CD4-positive, alpha-beta T cell treated with Interleukin-1 beta for 1 hour (primary cell): ENCODE measurements around the gene PHLPP2.

ENCODE experiments used
- DNase-seq, 2 donors: peaks; one replicate each; pipeline ENCODE4 v3.0.0-alpha.2; 2020 to 2022

Gene PHLPP2, protein sequence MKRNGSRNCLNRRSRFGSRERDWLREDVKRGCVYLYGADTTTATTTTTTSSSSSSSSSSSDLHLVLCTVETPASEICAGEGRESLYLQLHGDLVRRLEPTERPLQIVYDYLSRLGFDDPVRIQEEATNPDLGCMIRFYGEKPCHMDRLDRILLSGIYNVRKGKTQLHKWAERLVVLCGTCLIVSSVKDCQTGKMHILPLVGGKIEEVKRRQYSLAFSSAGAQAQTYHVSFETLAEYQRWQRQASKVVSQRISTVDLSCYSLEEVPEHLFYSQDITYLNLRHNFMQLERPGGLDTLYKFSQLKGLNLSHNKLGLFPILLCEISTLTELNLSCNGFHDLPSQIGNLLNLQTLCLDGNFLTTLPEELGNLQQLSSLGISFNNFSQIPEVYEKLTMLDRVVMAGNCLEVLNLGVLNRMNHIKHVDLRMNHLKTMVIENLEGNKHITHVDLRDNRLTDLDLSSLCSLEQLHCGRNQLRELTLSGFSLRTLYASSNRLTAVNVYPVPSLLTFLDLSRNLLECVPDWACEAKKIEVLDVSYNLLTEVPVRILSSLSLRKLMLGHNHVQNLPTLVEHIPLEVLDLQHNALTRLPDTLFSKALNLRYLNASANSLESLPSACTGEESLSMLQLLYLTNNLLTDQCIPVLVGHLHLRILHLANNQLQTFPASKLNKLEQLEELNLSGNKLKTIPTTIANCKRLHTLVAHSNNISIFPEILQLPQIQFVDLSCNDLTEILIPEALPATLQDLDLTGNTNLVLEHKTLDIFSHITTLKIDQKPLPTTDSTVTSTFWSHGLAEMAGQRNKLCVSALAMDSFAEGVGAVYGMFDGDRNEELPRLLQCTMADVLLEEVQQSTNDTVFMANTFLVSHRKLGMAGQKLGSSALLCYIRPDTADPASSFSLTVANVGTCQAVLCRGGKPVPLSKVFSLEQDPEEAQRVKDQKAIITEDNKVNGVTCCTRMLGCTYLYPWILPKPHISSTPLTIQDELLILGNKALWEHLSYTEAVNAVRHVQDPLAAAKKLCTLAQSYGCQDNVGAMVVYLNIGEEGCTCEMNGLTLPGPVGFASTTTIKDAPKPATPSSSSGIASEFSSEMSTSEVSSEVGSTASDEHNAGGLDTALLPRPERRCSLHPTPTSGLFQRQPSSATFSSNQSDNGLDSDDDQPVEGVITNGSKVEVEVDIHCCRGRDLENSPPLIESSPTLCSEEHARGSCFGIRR (N-terminal part only)

DNA sequence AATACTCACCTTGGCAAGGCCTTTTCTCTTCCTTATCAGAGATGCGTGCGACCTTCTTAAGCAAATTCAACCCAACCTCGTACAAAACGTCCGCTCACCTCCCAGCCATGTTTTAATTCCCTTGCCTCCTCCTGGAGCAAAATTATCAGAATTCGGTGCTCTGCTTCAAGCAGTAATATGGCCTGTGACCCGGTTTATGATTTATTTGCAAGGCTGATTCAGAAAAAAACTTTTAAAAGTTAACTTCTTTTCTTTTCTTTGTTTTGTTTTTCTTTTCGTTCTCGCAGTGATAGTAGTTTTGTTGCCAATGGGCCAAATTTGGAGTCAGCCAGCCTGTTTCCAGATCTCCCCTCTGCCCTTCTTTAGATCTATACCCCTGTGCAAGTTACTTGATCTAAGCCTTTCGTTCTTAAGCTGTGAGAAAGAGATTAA lies at the start of gene PHLPP2:
TSS of gene PHLPP2 (minus strand) at position 382 of the 432 bp plus-strand sequence. CDS start 9,906 bp downstream, outside the sequence.
- DNase-seq = no peak

GRCh38 chr16:71771571-71771970 lies 47.1 kb upstream of the PHLPP2 start:
- DNase-seq = no peak

GRCh38 chr16:71769222-71769621 lies 44.7 kb upstream of the PHLPP2 start:
- DNase-seq = no peak

DNA sequence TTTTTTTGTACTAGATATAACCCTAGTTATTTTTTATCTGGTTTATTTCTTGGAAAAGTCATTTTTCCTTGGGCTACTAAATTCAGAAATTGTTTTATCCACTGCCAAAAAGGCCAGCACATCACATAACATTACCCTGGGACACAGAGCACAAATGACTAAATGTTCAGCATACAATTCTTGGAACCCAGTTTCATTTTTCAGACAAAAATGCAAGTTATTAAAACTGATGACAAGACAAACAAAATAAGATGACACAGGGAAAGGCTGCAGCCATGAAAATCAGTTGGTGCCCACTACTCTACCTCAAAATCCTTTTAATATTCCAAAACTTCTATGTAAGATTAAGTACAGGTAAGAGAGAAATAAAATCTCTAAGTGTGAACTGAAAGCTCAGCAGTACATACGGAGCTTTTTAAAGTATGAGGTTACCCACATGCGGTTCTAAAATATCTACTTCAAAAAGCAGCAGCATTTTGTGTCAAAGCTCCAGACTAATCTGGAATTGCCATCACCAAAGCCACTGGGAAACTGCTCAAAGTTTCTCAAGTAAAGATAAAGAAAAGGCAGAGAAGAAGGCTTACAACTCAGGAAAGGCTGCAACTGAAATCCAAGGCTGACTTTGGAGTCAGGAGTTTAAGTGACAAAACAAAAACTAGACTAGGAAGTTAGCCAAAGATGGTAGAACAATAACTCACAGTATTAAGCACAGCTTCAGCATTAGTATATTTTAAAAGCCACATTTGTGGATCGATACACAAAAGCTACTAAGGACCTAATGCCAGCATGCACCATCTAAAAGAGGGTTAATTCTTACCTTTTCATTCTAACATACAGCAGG lies 42.8 kb upstream of the PHLPP2 start:
- DNase-seq = no peak

GRCh38 chr16:71762186-71762585 lies 37.7 kb upstream of the PHLPP2 start:
- DNase-seq = no peak

GRCh38 chr16:71761097-71761496 lies 36.6 kb upstream of the PHLPP2 start:
- DNase-seq = no peak

GRCh38 chr16:71758293-71758760 lies 33.8 kb upstream of the PHLPP2 start:
- DNase-seq = no peak

DNA sequence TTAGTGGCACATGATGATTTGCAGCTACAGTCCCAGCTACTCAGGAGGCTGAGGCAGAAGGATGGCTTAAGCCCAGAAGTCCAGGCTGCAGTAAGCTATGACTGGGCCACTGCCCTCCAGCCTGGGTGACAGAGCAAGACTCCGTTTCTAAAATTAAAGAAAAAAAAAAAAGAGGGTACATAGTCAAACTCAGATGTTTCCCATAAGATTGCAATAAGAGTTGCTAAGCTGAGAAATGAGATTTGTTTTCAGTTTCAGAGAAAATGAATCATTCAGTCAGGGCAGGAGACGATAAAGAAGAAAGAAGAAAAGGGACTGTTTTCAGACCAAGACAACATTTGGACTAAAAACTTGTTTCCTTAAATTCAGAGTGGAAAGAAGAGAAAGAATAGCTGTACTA lies 30.2 kb upstream of the PHLPP2 start:
- no peak for DNase-seq

DNA sequence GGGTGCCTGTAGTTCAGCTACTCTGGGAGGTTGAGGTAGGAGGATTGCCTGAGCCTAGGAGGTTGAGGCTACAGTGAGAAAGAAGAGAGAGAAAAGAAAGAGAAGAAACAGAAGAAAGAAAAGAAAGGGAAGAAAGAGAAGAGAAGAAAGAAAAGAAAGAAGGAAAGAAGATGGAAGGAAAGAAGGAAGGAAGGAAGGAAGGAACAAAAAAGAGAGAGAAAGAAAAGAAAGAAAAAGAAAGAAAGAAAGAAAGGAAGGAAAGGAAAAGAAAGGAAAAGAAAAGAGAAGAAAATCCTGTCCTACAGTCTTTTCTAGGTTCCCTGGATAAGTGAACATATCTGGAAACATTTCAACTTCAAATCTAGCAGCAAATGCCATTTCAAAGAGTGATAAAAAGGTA lies 29.6 kb upstream of the PHLPP2 start:
- DNase-seq = no peak

- no peak for DNase-seq
Measured at GRCh38 chr16:71748226-71748625, 23.7 kb upstream of the PHLPP2 start.

DNA sequence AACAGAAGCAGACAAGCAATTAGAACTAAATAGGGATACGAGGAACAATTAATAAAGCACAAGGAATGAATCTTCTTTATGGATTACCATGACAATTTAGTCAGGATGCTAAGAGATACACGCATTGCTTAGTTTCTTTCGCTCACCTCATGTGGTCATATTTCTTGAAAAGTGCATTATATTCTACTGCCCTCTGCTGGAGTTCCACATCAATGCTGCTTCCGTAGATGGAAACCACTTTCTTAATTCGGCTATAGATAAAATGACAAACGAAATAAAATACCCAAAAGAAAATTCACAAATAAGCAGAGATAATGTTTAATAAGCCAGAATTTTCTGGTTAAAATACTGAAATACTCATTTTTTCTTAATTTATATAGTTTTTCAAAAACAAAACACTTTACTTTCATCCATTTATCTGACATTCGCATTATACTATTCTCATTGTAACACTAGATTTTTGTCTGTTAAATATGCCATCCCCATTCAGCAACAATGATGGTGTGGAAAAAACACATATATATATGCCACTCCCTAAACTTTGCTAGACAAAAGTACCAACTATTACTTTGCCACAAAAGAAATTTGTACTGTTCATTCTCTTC lies 22.0 kb upstream of the PHLPP2 start:
- DNase-seq = peak; percentile 10 to 59

- no peak for DNase-seq
Measured at GRCh38 chr16:71738855-71739254, 14.4 kb upstream of the PHLPP2 start.

- DNase-seq = no peak
Measured at GRCh38 chr16:71737501-71737900, 13.0 kb upstream of the PHLPP2 start.

GRCh38 chr16:71734511-71734910 lies 10.0 kb upstream of the PHLPP2 start:
- DNase-seq = no peak

GRCh38 chr16:71732587-71732986 lies 8.1 kb upstream of the PHLPP2 start:
- DNase-seq = no peak

DNA sequence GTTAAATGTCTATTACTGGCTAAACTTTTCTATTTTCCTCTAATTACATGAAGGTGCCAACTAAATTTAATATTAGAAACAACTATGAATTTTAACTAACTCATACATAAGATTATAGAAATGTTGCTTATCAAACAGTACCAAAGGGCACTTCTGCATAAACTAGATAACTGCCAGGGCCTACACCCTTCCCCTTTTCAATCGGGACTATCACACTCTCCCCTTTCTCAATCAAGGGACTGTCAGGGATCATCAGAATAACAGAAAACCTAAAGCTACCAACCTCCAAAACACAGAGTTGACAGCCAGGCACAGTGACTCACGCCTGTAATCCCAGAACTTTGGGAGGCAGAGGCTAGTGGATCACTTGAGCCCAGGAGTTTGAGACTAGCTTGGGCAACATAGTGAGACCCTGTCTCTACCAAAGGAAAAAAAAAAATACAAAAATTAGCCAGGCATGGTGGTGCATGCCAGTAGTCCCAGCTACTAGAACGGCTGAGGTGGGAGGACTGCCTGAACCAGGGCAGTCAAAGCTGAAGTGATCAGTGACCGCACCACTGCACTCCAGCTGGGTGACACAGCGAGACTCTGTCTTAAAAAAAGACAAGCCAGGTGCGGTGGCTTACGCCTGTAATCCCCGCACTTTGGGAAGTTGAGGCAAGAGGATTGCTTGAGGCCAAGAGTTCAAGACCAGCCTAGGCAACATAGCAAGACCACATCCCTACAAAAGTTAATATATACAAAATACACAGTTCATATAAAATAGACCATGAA lies 3.2 kb upstream of the PHLPP2 start:
- peak in 1 of 2 donors; percentile 18 for DNase-seq

GRCh38 chr16:71726476-71727315 lies 2.2 kb upstream of the PHLPP2 start:
- no peak for DNase-seq

DNA sequence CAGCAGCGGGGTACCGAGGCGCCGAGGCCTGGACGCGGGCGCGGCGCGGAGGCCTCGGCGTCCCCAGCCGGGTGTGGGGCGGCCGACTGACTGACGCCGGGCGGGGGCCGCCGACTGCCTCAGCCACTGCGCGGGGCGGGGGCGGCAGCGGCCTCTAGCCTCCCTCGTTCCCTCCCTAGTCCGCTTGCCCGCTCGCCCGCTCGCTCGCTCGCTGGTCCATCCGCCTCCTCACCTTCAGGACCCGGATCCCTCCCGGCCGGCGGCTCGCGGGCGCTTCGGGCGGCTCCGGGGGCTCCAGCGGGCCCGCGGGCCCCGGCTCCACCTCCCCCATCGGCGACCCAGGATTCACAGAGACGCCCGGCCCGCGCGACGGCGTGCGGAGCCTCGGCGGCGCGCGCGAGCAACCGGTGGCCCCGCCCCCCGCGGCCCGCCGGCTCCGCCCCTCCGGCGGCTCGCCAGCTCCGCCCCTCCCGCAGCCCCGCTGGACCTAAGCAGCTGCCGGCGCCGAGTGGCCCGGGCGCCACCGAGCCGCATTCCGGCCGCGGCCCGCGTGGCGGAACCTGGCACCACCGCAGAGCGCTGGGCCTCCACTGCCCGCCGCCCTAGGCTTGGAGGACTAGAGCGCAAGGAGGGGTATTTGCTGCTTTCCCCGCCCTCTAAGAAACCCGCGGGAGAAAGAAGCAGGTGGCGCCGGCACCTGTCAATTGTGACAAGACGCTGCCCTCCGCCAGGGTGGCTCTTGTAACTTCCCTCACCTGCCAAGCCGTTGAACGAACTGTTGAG lies 773 bp downstream of the PHLPP2 start:
- DNase-seq = peak; percentile 81 to 82
